Neural cell (in vitro differentiated cells): ENCODE data around the gene ATP6AP1. TPM values are rescaled to one million over a fixed set of nuclear protein-coding genes. Genes with fewer than 3 reads are reported as not detected.

Experiments used
- H2AFZ ChIP-seq: fragments of 200-600, 300-800 bp; sonication (generic), shearing (Covaris generic); 2 replicates; pipeline ENCODE4 v1.6.0; 2014; ENCODE audit warnings: low read depth, mild to moderate bottlenecking, antibody characterized with exemption, low read length, moderate library complexity
- H3F3A ChIP-seq: fragments of 200-600 bp; shearing (Covaris generic); 2 replicates; pipeline ENCODE4 v1.6.1; 2016; ENCODE audit warnings: mild to moderate bottlenecking, moderate library complexity, mixed read lengths, antibody characterized with exemption, low read length; ENCODE audit not compliant: insufficient read depth, poor library complexity, severe bottlenecking
- H3K27ac ChIP-seq: fragments of 200-600, 300-800 bp; sonication (generic), shearing (Covaris generic); 2 replicates; pipeline ENCODE4 v1.5.1; 2014; ENCODE audit warnings: mild to moderate bottlenecking, low read length, moderate library complexity
- H3K27me3 ChIP-seq: fragments of 300-800, 200-600 bp; sonication (generic), shearing (Covaris generic); 2 replicates; pipeline ENCODE4 v1.6.0; 2014; ENCODE audit warnings: mild to moderate bottlenecking, low read depth, low read length, moderate library complexity; ENCODE audit not compliant: insufficient read depth
- H3K36me3 ChIP-seq: fragments of 300-800, 200-600 bp; sonication (generic), shearing (Covaris generic); 2 replicates; pipeline ENCODE4 v1.5.1; 2014; ENCODE audit warnings: mild to moderate bottlenecking, antibody characterized with exemption, low read length, moderate library complexity; ENCODE audit not compliant: insufficient read depth
- H3K4me2 ChIP-seq: fragments of 300-800, 200-600 bp; sonication (generic), shearing (Covaris generic); 2 replicates; pipeline ENCODE4 v1.6.0; 2014; ENCODE audit warnings: mild to moderate bottlenecking, low read length
- H3K4me3 ChIP-seq: fragments of 300-800, 200-600 bp; sonication (generic), shearing (Covaris generic); 2 replicates; pipeline ENCODE4 v1.5.1; 2014; ENCODE audit warnings: mild to moderate bottlenecking, low read length, moderate library complexity
- H3K79me2 ChIP-seq: fragments of 200-600 bp; shearing (Covaris generic); replicated peaks from 2 replicates; pipeline ENCODE4 v1.6.0; 2014; ENCODE audit warnings: mild to moderate bottlenecking, low read length, moderate library complexity; ENCODE audit not compliant: insufficient read depth
- H3K9ac ChIP-seq: fragments of 300-800, 200-600 bp; sonication (generic), shearing (Covaris generic); 2 replicates; pipeline ENCODE4 v1.6.1; 2016; ENCODE audit warnings: mild to moderate bottlenecking, low read length, mixed read lengths
- H3K9me2 ChIP-seq: fragments of 200-600 bp; shearing (Covaris generic); 2 replicates; pipeline ENCODE4 v1.6.1; 2016; ENCODE audit warnings: mild to moderate bottlenecking, low read length, mixed read lengths; ENCODE audit not compliant: insufficient read depth
- H3K9me3 ChIP-seq: fragments of 200-600, 300-800 bp; sonication (generic), shearing (Covaris generic); 2 replicates; pipeline ENCODE4 v1.6.1; 2016; ENCODE audit warnings: mild to moderate bottlenecking, mixed run types, low read length, moderate library complexity, mixed read lengths
- H4K20me1 ChIP-seq: fragments of 200-600 bp; shearing (Covaris generic); 2 replicates; pipeline ENCODE4 v1.6.1; 2016; ENCODE audit warnings: mild to moderate bottlenecking, mixed run types; ENCODE audit not compliant: insufficient read depth
- CTCF ChIP-seq: fragments of 450-650 bp; IDR thresholded peaks from 2 replicates; pipeline ENCODE4 v1.5.1; 2014; ENCODE audit warnings: antibody characterized with exemption, mild to moderate bottlenecking, moderate library complexity; ENCODE audit not compliant: poor library complexity, severe bottlenecking
- EP300 ChIP-seq: fragments of 450-650 bp; conservative IDR thresholded peaks from 2 replicates; pipeline ENCODE4 v1.6.1; 2014; ENCODE audit warnings: antibody characterized with exemption, mild to moderate bottlenecking, moderate library complexity; ENCODE audit not compliant: poor library complexity, severe bottlenecking
- EZH2 ChIP-seq: fragments of 200-600, 300-800 bp; shearing (Covaris generic), sonication (generic); IDR thresholded peaks from 2 replicates; pipeline ENCODE4 v1.6.1; 2014; ENCODE audit warnings: antibody characterized with exemption, low read length, borderline replicate concordance, mild to moderate bottlenecking; ENCODE audit not compliant: insufficient read depth, poor library complexity, severe bottlenecking
- MXI1 ChIP-seq: fragments of 450-650 bp; conservative IDR thresholded peaks from 2 replicates; pipeline ENCODE4 v1.6.1; 2014; ENCODE audit warnings: antibody characterized with exemption, mild to moderate bottlenecking; ENCODE audit not compliant: poor library complexity, severe bottlenecking
- POLR2AphosphoS5 ChIP-seq: IDR thresholded peaks from 2 replicates; pipeline ENCODE4 v1.6.1; 2012
- RAD21 ChIP-seq: fragments of 450-650 bp; conservative IDR thresholded peaks from 2 replicates; pipeline ENCODE4 v1.6.1; 2014; ENCODE audit warnings: antibody characterized with exemption, mild to moderate bottlenecking, moderate library complexity
- REST ChIP-seq: IDR thresholded peaks from 2 replicates; pipeline ENCODE4 v1.6.1; 2012; ENCODE audit warnings: borderline replicate concordance
- SMC3 ChIP-seq: fragments of 450-650 bp; conservative IDR thresholded peaks from 2 replicates; pipeline ENCODE4 v1.6.1; 2014; ENCODE audit warnings: antibody characterized with exemption, mild to moderate bottlenecking, moderate library complexity; ENCODE audit not compliant: poor library complexity
- TAF1 ChIP-seq: IDR thresholded peaks from 2 replicates; pipeline ENCODE4 v1.6.1; 2012; ENCODE audit warnings: low read depth
- polyA plus RNA-seq: library from polyadenylated mRNA; depleted of rRNA; stranded (reverse); fragments of >200 nt; gene quantifications from 2 replicates; pipeline ENCODE4 v1.2.3, GENCODE V29; 2014

ATP6AP1 gene
- polyA plus RNA-seq, 1 donor from 2014 or later, result 126 TPM

- no peak overlapping the region for H2AFZ ChIP-seq
- no peaks in the 10 kb centered on the region for H3K79me2 ChIP-seq
- H3K27me3 ChIP-seq, result no peaks in the 10 kb centered on the region
These were observed 48.3 kb downstream of the ATP6AP1 start for GRCh38 chrX:154476821-154477220.

GRCh38 chrX:154477891-154478477 is 49.5 kb downstream of the ATP6AP1 start:
- Histone ChIP-seq H3K4me3 (peak overlapping the region; percentile 68), H3F3A (no peaks in the 10 kb centered on the region), H3K4me2 (no peak overlapping the region), H2AFZ (no peak overlapping the region), H3K27me3 (no peaks in the 10 kb centered on the region), H3K9me2 (no peaks in the 10 kb centered on the region), H3K9me3 (no peaks in the 10 kb centered on the region), H4K20me1 (no peaks in the 10 kb centered on the region), H3K9ac (peak overlapping the region; percentile 69), H3K36me3 (no peaks in the 10 kb centered on the region), H3K27ac (no peak overlapping the region), H3K79me2 (no peaks in the 10 kb centered on the region)
- TF ChIP-seq CTCF, result no peak
- TF ChIP-seq REST, result no peak
- no peak for TF ChIP-seq EP300
- TF ChIP-seq RAD21, result no peak
- TF ChIP-seq SMC3, result no peak
- TF ChIP-seq TAF1, result no peak

More at GRCh38 chrX:154476821-154477220, 48.3 kb downstream of the ATP6AP1 start:
- Histone ChIP-seq H3K4me3 (no peak overlapping the region), H3K9ac (no peak overlapping the region), H3K9me3 (no peaks in the 10 kb centered on the region), H3K36me3 (no peaks in the 10 kb centered on the region), H3K4me2 (no peak overlapping the region), H3F3A (no peaks in the 10 kb centered on the region), H4K20me1 (no peaks in the 10 kb centered on the region), H3K27ac (no peak overlapping the region), H3K9me2 (no peaks in the 10 kb centered on the region)
- TF ChIP-seq RAD21, result no peak
- TF ChIP-seq CTCF, result no peak
- no peak for TF ChIP-seq POLR2AphosphoS5
- TF ChIP-seq SMC3, result no peak
- no peak for TF ChIP-seq EP300
- no peak for TF ChIP-seq TAF1
- TF ChIP-seq MXI1, result no peak
- TF ChIP-seq EZH2, result no peak
- TF ChIP-seq REST, result no peak
